ENCODE results near the gene KRT80.

DNA sequence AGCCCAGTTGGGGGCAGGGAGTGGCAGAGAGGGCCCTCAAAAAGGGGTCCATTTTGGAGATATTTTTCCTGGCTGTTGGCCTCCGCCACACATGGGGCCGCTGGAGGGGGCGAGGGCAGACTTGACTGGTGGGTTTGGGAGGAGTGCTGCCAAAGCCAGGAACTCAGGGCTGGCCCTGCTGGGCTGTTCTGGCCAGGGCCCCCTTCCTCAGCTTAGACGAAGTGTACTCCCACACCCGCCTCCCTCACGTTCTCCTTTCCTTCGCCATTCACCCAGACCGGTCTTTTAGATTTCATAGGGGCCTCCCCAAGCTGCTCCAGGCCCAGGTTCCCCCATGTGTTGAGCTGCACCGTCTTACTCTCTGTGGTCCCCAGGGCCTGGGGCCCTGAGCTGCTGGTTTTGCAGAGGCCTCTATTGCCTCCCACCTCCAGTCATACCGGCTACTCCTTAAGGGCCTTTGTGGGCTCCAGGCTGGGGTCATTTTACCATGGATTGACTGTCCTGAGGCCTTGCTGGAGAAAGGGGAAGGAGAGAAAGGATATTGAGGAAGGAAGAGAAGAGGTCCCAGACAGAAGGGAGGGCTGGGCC lies 42.5 kb upstream of the KRT80 start:
- TF ChIP-seq RNF2 (IDR thresholded peaks at IDR 0.05; ENCODE audit: borderline replicate concordance, low read depth), result no peak
- TF ChIP-seq CEBPB (IDR thresholded peaks at IDR 0.05), result no peak
- no peak for TF ChIP-seq CTCF (IDR thresholded peaks at IDR 0.05)
